Uterus (tissue), 2 donors: ENCODE data around the gene GKN2.

Experiments
- POLR2A ChIP-seq, 2 donors: fragments of 450-650 bp; IDR thresholded peaks; one replicate each; pipeline ENCODE4 v1.6.1; 2016; ENCODE audit warnings: antibody characterized with exemption in 2 of 2, mild to moderate bottlenecking in 1 of 2, moderate library complexity in 1 of 2
- TF ChIP-seq, protein P1 (sequence below), 4 experiments: fragments of 200-600 bp in 2 of 4; fragments of 450-650 bp in 2 of 4; sonication (generic) in 2 of 4; IDR thresholded peaks; one replicate each; pipeline ENCODE4 v1.5.1; 2016 to 2019; ENCODE audit warnings: antibody characterized with exemption in 4 of 4, mild to moderate bottlenecking in 2 of 4, moderate library complexity in 1 of 4

DNA sequence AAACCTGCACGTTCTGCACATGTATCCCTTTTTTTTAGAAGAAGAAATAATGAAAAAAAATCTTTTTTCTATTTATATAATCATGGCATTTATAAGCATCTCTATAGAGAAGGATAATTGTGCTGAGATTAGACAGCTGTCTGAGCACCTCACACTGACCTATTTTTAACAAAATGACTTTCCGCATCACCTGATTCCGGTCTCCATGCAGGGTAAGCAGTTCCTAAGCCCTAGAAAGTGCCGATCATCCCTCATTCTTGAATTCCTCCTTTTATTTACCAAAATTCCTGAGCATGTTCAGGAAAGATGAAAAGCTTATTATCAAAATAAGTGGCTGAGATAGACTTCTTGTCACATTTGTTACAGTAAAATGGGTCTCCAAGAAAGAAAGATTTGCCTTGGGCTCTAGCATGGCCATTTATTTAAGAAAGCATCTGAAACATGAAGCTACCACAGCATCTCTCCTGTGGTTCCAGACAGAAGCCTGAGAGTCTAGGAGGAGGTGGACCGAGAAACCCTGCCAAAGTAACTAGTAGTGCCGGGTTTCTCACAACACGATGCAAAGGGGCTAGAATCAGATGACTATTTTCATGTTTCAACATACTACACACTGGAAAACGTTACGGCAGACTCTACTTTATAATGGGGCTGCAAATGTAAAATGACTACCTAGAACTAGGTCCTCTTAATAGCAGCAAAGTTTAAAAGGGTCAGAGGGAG is 22.4 kb upstream of the GKN2 start:
- no peak for TF ChIP-seq POLR2A (IDR thresholded peaks at IDR 0.05)
- TF ChIP-seq, protein P1, sequence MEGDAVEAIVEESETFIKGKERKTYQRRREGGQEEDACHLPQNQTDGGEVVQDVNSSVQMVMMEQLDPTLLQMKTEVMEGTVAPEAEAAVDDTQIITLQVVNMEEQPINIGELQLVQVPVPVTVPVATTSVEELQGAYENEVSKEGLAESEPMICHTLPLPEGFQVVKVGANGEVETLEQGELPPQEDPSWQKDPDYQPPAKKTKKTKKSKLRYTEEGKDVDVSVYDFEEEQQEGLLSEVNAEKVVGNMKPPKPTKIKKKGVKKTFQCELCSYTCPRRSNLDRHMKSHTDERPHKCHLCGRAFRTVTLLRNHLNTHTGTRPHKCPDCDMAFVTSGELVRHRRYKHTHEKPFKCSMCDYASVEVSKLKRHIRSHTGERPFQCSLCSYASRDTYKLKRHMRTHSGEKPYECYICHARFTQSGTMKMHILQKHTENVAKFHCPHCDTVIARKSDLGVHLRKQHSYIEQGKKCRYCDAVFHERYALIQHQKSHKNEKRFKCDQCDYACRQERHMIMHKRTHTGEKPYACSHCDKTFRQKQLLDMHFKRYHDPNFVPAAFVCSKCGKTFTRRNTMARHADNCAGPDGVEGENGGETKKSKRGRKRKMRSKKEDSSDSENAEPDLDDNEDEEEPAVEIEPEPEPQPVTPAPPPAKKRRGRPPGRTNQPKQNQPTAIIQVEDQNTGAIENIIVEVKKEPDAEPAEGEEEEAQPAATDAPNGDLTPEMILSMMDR (IDR thresholded peaks at IDR 0.05): no peak
